Nephron (organoid): Measurements from ENCODE around the gene BRMS1.

ENCODE experiments used
- H3K27ac Mint-ChIP-seq, 3 experiments: 2 replicates each; pipeline ENCODE4 v1.8.0; 2020; ENCODE audit warnings: mixed read lengths in 3 of 3, mild to moderate bottlenecking in 2 of 3, moderate library complexity in 1 of 3
- H3K27me3 Mint-ChIP-seq: 2 replicates; pipeline ENCODE4 v1.8.0; 2021; ENCODE audit warnings: low read depth, mild to moderate bottlenecking, moderate library complexity, mixed read lengths
- H3K36me3 Mint-ChIP-seq: 2 replicates; pipeline ENCODE4 v1.8.0; 2020; ENCODE audit warnings: low read depth, mixed read lengths
- H3K4me1 Mint-ChIP-seq: 2 replicates; pipeline ENCODE4 v1.8.0; 2020; ENCODE audit warnings: mixed read lengths
- H3K4me3 Mint-ChIP-seq, 3 experiments: 2 replicates each; pipeline ENCODE4 v1.8.0; 2020; ENCODE audit warnings: mild to moderate bottlenecking in 3 of 3, mixed read lengths in 3 of 3, moderate library complexity in 2 of 3
- H3K9me3 Mint-ChIP-seq: 2 replicates; pipeline ENCODE4 v1.8.0; 2020; ENCODE audit warnings: mixed read lengths
- TF ChIP-seq, protein P1 (sequence below), 3 experiments: fragments of 200-600 bp; sonication (generic); IDR thresholded peaks; one replicate each; pipeline ENCODE4 v1.5.0; 2021; ENCODE audit warnings: antibody characterized with exemption in 3 of 3; ENCODE audit not compliant: unreplicated experiment in 3 of 3

BRMS1 gene

DNA sequence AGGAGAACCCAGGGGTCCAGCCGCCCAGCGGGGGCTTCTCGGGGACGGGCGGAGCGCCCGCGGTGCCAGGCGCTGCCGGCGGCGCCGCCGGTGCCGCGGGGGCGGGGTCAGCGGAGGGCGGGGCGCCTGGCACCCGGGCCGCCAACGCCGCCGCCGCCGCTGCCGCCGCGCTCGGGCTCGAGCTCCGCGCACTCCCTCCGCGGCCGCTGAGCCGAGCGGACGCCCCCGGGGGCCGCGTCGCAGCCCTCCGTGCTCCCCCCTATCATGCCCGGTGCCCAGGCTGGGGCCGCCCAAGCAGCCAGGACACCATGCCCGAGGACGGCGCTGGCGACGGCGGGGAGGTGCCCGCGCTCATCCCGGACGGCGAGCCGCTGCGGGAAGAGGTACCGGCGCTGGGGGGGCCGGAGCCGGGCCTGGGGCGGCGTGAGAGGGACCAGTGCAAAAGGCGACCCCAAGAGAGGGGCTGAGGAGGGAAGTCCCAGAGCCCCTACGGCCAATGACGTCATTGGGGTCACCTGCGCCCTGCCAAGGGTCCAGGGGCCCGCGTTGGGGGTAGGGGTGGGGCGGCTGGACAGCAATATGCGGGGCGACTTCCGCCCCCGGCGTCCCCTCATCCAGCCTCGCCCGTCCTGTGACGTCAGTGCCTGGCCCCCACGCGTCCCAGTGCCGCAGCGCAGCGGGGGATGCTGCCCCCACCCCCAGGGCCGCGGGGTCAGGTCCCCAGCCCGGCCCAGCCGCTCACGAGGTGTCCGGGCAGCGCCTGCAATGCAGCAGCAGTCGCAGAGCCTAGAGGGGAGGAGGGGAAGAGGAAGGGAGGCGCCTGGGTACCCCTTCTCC is 53.0 kb downstream of the BRMS1 start, which contains the start of gene TMEM151A:
Gene TMEM151A (plus strand): TSS at position 189 of the 837 bp plus-strand sequence. CDS start 120 bp downstream, at position 309.
- no peaks in the 10 kb centered on the region for H3K36me3 Mint-ChIP-seq
- peak within 1 kb of the TSS; percentile 86 to 92 (median 89) for H3K4me3 Mint-ChIP-seq
- peaks cover 61% of the 10 kb centered on the region for H3K27me3 Mint-ChIP-seq
- no peaks in the 10 kb centered on the region for H3K9me3 Mint-ChIP-seq
- H3K4me1 Mint-ChIP-seq: peaks cover 16% of the 10 kb centered on the region
- H3K27ac Mint-ChIP-seq: peak within 1 kb of the TSS in 2 of 3 experiments; percentile 8 to 18
- TF ChIP-seq, protein P1, sequence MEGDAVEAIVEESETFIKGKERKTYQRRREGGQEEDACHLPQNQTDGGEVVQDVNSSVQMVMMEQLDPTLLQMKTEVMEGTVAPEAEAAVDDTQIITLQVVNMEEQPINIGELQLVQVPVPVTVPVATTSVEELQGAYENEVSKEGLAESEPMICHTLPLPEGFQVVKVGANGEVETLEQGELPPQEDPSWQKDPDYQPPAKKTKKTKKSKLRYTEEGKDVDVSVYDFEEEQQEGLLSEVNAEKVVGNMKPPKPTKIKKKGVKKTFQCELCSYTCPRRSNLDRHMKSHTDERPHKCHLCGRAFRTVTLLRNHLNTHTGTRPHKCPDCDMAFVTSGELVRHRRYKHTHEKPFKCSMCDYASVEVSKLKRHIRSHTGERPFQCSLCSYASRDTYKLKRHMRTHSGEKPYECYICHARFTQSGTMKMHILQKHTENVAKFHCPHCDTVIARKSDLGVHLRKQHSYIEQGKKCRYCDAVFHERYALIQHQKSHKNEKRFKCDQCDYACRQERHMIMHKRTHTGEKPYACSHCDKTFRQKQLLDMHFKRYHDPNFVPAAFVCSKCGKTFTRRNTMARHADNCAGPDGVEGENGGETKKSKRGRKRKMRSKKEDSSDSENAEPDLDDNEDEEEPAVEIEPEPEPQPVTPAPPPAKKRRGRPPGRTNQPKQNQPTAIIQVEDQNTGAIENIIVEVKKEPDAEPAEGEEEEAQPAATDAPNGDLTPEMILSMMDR (IDR thresholded peaks at IDR 0.05; ENCODE audit: unreplicated experiment in 3 of 3): no peak

DNA sequence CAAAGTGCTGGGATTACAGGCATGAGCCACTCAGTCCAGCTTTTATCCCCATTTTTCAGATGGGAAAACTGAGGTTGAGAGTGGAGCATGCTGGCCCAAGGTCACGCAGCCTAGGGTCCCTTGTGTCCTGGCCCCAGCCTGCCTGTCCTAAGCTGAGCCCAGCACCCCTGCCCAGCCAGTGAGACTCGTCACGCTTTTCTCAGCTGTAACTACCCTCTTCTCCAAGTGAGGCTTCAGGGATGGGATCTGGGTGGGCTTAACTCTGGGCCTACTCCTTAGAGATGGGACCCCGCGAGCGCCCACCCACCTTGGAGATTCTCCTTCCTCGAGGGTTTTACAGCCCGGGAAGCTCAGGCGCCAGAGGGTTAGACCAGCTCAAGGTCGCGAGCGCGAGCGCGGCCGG is 53.6 kb downstream of the BRMS1 start:
- Mint-ChIP-seq H3K36me3 (no peaks in the 10 kb centered on the region), H3K27ac (no peak overlapping the region), H3K9me3 (no peaks in the 10 kb centered on the region), H3K4me3 (peak overlapping the region; percentile 86 to 92 (median 89)), H3K27me3 (peaks cover 55% of the 10 kb centered on the region), H3K4me1 (peaks cover 20% of the 10 kb centered on the region)
- TF ChIP-seq, protein P1 (IDR thresholded peaks at IDR 0.05; ENCODE audit: unreplicated experiment in 3 of 3): no peak

DNA sequence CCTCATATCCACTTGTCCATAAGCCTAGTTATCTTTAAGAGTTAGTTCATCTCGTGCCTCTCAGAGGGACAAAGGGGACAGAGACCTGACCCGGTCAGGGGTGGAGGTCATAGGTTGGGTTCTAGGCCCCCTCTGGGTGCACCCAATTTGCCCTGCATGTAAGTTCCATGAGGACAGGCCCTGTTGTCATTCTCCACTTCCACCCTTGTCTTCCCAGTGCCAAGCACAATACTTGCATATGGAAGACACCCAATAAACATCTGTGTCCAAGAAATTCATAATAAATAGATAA is 54.6 kb downstream of the BRMS1 start:
- Mint-ChIP-seq H3K4me1 (peaks cover 20% of the 10 kb centered on the region), H3K27ac (peak overlapping the region in 2 of 3 experiments; percentile 8 to 18), H3K27me3 (peaks cover 49% of the 10 kb centered on the region), H3K36me3 (no peaks in the 10 kb centered on the region), H3K9me3 (no peaks in the 10 kb centered on the region), H3K4me3 (peak overlapping the region; percentile 86 to 92 (median 89))
- TF ChIP-seq, protein P1 (IDR thresholded peaks at IDR 0.05; ENCODE audit: unreplicated experiment in 3 of 3): no peak

DNA sequence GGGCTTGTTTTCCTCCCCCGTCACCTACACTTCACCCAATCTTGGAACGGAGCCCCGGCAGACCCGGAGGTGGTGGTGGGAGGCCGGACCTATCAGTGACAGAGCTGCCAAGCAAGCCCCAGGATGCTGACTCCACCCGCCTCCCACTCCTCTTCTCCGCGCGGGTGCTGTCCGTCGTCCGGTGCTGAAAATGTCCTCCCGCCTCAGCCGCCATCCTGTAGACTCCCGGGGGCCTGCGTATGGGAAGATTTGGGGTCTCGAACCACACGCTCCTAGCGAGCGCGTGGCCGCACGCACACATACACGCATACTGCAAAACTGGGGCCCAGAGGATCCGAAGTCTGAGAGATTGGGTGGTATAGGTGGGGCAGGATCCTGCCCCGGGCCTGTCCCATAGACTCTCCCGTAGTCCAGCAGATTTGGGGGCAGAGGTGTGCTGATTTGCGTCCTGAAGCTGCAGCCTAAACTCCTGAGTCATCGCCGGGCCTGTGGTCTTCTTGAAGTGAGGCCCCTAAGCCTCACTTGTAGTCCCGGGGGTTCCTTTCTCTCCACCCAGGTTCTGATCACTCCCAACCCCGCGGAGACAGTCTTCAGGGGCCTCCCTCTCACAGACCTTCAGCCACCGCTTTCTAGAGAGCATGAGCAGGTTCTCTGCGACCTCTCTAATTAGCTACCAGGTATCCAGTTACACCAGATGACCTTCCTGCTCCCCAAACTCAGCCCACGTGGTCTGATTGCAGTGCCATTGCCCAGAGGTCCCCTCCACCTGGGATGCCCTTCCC is 55.2 kb downstream of the BRMS1 start:
- peaks cover 49% of the 10 kb centered on the region for H3K27me3 Mint-ChIP-seq
- H3K36me3 Mint-ChIP-seq: no peaks in the 10 kb centered on the region
- H3K9me3 Mint-ChIP-seq: no peaks in the 10 kb centered on the region
- H3K4me1 Mint-ChIP-seq: peaks cover 20% of the 10 kb centered on the region
- peak overlapping the region; percentile 93 to 96 (median 94) for H3K27ac Mint-ChIP-seq
- H3K4me3 Mint-ChIP-seq: peak overlapping the region; percentile 86 to 92 (median 89)
- TF ChIP-seq, protein P1 (IDR thresholded peaks at IDR 0.05; ENCODE audit: unreplicated experiment in 3 of 3): no peak

DNA sequence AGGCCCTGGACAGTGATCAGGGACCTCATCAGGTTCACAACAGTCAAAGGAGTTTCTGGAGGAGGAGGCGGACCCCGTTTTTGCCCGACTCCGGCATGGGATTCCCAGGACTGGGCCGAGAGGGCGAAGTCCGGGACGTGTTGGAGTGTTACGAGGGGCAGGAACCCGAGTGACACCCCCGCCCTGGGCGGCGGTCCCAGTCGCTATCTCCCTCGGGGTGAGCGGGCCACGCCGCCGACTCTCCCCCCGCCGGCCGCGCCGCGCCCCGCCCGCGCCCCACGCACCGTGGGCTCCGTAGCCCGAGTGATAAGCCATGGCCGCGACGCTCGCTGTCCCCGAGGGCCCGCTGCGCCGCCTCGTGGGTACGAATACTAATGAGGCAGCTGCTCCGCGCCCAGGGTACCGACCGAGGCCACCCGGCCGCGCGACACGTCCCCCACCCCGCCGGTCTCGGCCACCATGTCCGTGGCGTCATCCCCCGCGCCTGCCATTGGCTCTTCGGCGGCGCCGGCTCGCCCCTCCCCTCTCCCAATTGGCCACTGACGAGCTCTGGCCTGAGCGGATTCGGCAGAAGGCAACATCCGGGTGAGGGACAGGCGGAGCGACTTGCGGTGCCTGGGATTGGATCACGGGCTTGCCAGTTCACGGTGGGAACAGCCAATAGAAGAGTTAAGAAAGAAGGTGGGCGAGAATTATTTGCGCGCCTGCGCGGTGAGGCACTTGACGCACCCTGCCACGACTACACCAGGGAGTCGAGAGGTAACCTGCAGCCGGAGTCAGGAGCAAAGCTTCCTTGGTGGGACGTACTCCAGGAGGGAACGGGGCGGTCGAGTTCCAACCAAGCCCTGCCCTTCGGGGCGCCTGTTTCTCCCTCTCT is 56.0 kb downstream of the BRMS1 start, which contains the start of gene YIF1A:
Gene YIF1A (minus strand): TSS at position 473 of the 877 bp plus-strand sequence. CDS start 158 bp downstream, at position 315.
- Mint-ChIP-seq H3K4me3 (peak within 1 kb of the TSS; percentile 86 to 98 (median 92)), H3K9me3 (no peaks in the 10 kb centered on the region), H3K36me3 (no peaks in the 10 kb centered on the region), H3K27me3 (peaks cover 42% of the 10 kb centered on the region), H3K27ac (peak within 1 kb of the TSS; percentile 93 to 96 (median 94)), H3K4me1 (peaks cover 20% of the 10 kb centered on the region)
- TF ChIP-seq, protein P1 (IDR thresholded peaks at IDR 0.05; ENCODE audit: unreplicated experiment in 3 of 3): no peak
